Left ventricle myocardium inferior (tissue), 1 donor: ENCODE data around the gene FFAR3. TPM values are rescaled to one million over a fixed set of nuclear protein-coding genes. Genes with fewer than 3 reads are reported as not detected.

ENCODE experiments used
- DNase-seq: peaks from one replicate; pipeline ENCODE4 v3.0.0-alpha.2; 2020
- H3K27ac ChIP-seq: fragments of 200-600 bp; replicated peaks from 2 replicates; pipeline ENCODE4 v1.8.0; 2021
- H3K27me3 ChIP-seq: fragments of 200-600 bp; 2 replicates; pipeline ENCODE4 v1.8.0; 2021; ENCODE audit warnings: low read depth
- H3K36me3 ChIP-seq: fragments of 200-600 bp; 2 replicates; pipeline ENCODE4 v1.8.0; 2021
- H3K4me1 ChIP-seq: fragments of 200-600 bp; 2 replicates; pipeline ENCODE4 v1.8.0; 2021
- H3K4me3 ChIP-seq: fragments of 200-600 bp; 2 replicates; pipeline ENCODE4 v1.8.0; 2021; ENCODE audit warnings: mild to moderate bottlenecking, moderate library complexity
- H3K9me3 ChIP-seq: fragments of 200-600 bp; replicated peaks from 2 replicates; pipeline ENCODE4 v1.8.0; 2021
- intact Hi-C: fragments of 100-400 bp; cut with micrococcal nuclease; formaldehyde crosslinking; loops from one replicate; pipeline ENCODE4 v1.11.0; 2022
- total RNA-seq: library from RNA; stranded (reverse); fragmentation: NEBNext Ultra II Directional; extraction: Animal tissue kit (Norgen Biotek cat#: 25700); gene quantifications from one replicate; pipeline ENCODE4 v1.2.1, GENCODE V29; 2021
- TF ChIP-seq, protein P1 (sequence below): fragments of 200-600 bp; IDR thresholded peaks from 2 replicates; pipeline ENCODE4 v1.8.0; 2021; ENCODE audit warnings: antibody characterized with exemption, mild to moderate bottlenecking, borderline replicate concordance
- donor health status: DM: no; HTN: yes; CAD: no; lungs with severe emphysema.

The FFAR3 gene
- total RNA-seq, 1 donor from 2014 or later = not detected

DNA sequence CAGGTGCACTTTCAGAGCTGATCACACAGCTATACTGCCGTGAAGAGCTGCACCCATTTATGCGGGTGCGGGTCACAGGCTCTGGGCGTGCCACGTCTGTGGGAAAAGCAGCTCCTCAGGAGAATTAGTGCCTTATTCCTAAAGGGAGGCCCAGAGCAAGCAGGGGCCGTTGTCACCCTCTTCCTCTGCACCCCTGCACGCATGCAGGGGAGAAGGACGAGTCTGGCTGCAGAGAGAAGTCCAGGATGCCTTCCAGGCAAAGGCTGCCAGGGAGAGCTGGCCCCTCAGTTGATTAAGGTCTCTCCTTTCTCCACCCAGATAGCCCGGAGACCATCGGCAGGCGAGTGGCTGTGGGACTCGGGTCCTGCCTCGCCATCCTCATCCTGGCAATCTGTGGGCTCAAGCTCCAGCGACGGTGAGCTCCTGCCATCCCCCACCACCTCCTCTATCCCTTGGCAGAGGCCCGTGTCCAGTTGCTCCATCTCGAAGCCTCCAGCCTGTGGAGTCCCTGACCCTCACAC, 13.7 kb upstream of the FFAR3 start:
- no peak for DNase-seq
- TF ChIP-seq, protein P1, sequence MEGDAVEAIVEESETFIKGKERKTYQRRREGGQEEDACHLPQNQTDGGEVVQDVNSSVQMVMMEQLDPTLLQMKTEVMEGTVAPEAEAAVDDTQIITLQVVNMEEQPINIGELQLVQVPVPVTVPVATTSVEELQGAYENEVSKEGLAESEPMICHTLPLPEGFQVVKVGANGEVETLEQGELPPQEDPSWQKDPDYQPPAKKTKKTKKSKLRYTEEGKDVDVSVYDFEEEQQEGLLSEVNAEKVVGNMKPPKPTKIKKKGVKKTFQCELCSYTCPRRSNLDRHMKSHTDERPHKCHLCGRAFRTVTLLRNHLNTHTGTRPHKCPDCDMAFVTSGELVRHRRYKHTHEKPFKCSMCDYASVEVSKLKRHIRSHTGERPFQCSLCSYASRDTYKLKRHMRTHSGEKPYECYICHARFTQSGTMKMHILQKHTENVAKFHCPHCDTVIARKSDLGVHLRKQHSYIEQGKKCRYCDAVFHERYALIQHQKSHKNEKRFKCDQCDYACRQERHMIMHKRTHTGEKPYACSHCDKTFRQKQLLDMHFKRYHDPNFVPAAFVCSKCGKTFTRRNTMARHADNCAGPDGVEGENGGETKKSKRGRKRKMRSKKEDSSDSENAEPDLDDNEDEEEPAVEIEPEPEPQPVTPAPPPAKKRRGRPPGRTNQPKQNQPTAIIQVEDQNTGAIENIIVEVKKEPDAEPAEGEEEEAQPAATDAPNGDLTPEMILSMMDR = no peak
- Histone ChIP-seq H3K27me3 (peaks cover 49% of the 10 kb centered on the region), H3K36me3 (no peaks in the 10 kb centered on the region), H3K27ac (no peak overlapping the region), H3K9me3 (no peaks in the 10 kb centered on the region), H3K4me1 (no peaks in the 10 kb centered on the region), H3K4me3 (no peak overlapping the region)
- intact Hi-C loops = no loop called here

DNA sequence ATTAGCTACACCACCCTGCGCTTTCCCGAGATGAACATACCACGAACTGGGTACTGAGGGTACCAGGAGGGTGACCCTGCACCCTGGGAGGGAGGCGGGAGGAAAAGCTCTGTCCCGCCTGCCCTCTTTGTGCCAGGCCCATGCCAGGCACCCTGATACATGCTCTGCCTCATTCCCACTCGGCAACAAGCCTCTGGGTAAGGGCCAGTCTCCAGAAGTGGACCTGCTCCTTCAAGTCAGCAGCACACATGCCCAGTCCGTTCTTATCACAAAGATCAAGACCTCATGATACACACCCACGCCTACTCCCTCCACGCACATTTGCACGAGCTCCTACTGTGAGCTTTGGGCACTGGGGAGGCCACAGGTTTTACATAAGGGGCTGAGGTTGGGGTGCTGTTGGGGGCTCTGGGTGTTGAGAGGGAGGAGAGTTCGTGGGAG, 12.6 kb upstream of the FFAR3 start:
- intact Hi-C loops = no loop called here

DNA sequence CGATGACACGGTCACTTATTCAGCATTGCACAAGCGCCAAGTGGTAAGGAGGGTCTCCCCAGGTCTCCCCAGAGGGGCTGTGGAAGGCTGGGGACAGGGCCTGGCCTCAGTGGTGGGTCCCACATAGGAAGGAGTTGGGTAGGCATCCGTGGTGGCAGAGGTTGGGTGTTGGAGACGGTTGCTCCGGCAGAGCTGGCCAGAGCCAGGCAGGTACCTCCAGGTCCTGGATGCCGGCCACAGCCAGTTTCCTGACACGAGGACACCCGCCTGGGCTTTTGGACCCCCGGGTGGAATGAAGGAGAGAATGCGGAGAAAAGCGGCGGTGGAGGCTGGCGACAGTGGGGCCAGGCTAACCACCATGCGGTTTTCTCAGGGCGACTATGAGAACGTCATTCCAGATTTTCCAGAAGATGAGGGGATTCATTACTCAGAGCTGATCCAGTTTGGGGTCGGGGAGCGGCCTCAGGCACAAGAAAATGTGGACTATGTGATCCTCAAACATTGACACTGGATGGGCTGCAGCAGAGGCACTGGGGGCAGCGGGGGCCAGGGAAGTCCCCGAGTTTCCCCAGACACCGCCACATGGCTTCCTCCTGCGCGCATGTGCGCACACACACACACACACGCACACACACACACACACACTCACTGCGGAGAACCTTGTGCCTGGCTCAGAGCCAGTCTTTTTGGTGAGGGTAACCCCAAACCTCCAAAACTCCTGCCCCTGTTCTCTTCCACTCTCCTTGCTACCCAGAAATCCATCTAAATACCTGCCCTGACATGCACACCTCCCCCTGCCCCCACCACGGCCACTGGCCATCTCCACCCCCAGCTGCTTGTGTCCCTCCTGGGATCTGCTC, 11.8 kb upstream of the FFAR3 start:
- no peaks in the 10 kb centered on the region for H3K4me1 ChIP-seq
- H3K36me3 ChIP-seq = no peaks in the 10 kb centered on the region
- no peak for DNase-seq
- no peaks in the 10 kb centered on the region for H3K9me3 ChIP-seq
- peaks cover 61% of the 10 kb centered on the region for H3K27me3 ChIP-seq
- TF ChIP-seq, protein P1 = no peak
- H3K4me3 ChIP-seq = no peak overlapping the region
- intact Hi-C loops = no loop called here
- no peak overlapping the region for H3K27ac ChIP-seq

More for the DNA sequence above, 12.6 kb upstream of the FFAR3 start:
- peaks cover 57% of the 10 kb centered on the region for H3K27me3 ChIP-seq
- no peaks in the 10 kb centered on the region for H3K9me3 ChIP-seq
- TF ChIP-seq, protein P1 = no peak
- H3K4me3 ChIP-seq = no peak overlapping the region
- DNase-seq = no peak
- H3K27ac ChIP-seq = no peak overlapping the region
- H3K4me1 ChIP-seq = no peaks in the 10 kb centered on the region
- no peaks in the 10 kb centered on the region for H3K36me3 ChIP-seq

DNA sequence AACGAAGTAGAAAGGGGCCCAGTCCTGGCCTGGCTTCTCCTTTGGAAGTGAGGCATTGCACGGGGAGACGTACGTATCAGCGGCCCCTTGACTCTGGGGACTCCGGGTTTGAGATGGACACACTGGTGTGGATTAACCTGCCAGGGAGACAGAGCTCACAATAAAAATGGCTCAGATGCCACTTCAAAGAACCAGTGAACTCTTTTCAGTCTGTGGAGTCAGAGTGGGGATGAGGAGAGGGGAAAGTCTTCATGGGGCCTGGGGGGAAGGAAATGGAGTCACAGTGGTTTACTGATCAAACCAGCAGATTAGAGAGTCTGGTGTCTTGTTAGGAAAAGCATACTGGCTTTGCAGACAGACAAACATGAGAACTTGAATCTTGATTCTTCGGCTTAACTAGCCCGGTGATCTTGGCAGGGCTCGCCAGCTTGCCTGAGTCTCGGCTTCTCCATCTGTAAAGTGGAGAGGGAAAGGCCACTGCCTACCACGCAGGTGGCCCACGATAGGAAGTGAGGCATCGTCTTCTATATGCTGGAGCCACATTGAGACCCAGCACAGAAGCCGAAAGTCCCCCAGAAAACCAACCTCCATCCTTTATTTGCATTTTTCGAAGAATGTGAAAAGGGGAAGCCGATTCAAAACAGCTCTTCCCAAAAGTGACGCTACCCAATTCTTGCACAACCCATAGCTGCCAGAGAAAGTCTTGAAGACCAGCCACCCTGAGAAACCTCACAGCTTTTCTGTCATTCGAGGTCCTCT, 10.9 kb upstream of the FFAR3 start, which contains the start of gene FFAR1:
TSS of gene FFAR1 (plus strand) at position 732 of the 759 bp plus-strand sequence. CDS start 3,650 bp downstream, outside the sequence.
- Histone ChIP-seq H3K4me3 (no peak within 1 kb of the TSS), H3K4me1 (peaks cover under 1% of the 10 kb centered on the region), H3K27me3 (peaks cover 70% of the 10 kb centered on the region), H3K36me3 (no peaks in the 10 kb centered on the region), H3K9me3 (no peaks in the 10 kb centered on the region), H3K27ac (no peak within 1 kb of the TSS)
- TF ChIP-seq, protein P1 = no peak
- DNase-seq = no peak
- intact Hi-C loops = no loop called here

DNA sequence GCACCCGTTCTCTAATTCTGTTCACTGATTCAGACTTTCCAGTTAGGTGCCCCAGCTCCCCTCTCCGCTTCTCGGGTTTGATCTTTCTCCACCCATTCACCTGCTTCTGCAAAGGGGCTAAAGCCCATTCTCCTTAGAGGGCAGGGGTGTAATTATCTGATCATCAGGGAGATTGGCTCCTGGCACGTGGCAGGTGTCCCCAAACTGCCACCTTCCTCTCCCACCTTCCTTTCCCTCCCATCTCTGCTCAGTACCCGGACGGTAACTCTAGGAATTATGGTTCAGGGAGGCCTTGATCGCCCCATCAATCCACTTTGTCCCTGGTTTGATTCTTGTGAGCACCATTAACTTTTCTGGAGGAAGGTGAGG, 10.3 kb upstream of the FFAR3 start:
- no peak for DNase-seq
- Histone ChIP-seq H3K27me3 (peaks cover 74% of the 10 kb centered on the region), H3K9me3 (no peaks in the 10 kb centered on the region), H3K4me1 (peaks cover 5% of the 10 kb centered on the region), H3K4me3 (no peak overlapping the region), H3K36me3 (no peaks in the 10 kb centered on the region), H3K27ac (no peak overlapping the region)
- TF ChIP-seq, protein P1 = no peak
- intact Hi-C loops = no loop called here
